Colonic mucosa (tissue), 4 donors: ENCODE results near the gene ANKHD1. TPM values are rescaled to one million over a fixed set of nuclear protein-coding genes. Genes with fewer than 3 reads are reported as not detected.
A peak's percentile ranks its signal among the peaks of the same experiment; 100 is the strongest.

Source experiments
- DNase-seq: peaks from one replicate; pipeline ENCODE4 v3.0.0-alpha.2; 2020
- H3K27ac ChIP-seq: fragments of 200-600 bp; one replicate; pipeline ENCODE4 v1.8.0; 2021
- H3K27me3 ChIP-seq: fragments of 200-600 bp; one replicate; pipeline ENCODE4 v1.8.0; 2021
- H3K36me3 ChIP-seq: fragments of 200-600 bp; one replicate; pipeline ENCODE4 v1.8.0; 2021
- H3K4me1 ChIP-seq: fragments of 200-600 bp; one replicate; pipeline ENCODE4 v1.8.0; 2021; ENCODE audit warnings: mild to moderate bottlenecking
- H3K4me3 ChIP-seq: fragments of 200-600 bp; one replicate; pipeline ENCODE4 v1.8.0; 2021
- H3K9ac ChIP-seq, 2 donors: one replicate each; pipeline ENCODE4 v1.7.0; 2013; ENCODE audit warnings: control low read depth in 2 of 2, low read depth in 2 of 2, low read length in 2 of 2
- H3K9me3 ChIP-seq: fragments of 200-600 bp; one replicate; pipeline ENCODE4 v1.8.0; 2021
- intact Hi-C: fragments of 100-400 bp; cut with DNase I; formaldehyde crosslinking; loops from one replicate; pipeline ENCODE4 v1.14.1; 2022
- total RNA-seq, 2 donors: library from RNA; stranded (reverse); fragmentation: NEBNext Ultra II Directional in 1 of 2; extraction: Animal tissue kit (Norgen Biotek cat#: 25700) in 1 of 2; gene quantifications; one replicate each; pipeline ENCODE4 v1.2.1, GENCODE V29; 2021
- TF ChIP-seq, protein P1 (sequence below): fragments of 200-600 bp; IDR thresholded peaks from one replicate; pipeline ENCODE4 v1.8.0; 2022; ENCODE audit warnings: antibody characterized with exemption, mild to moderate bottlenecking
- donor health status: healthy.
- donor health status: DM: no; HTN: no; CAD: no.
- donor health status: DM: no; HTN: no; CAD: no.

Gene ANKHD1
- total RNA-seq, 2 donors from 2014 or later: 108 to 115 TPM

DNA sequence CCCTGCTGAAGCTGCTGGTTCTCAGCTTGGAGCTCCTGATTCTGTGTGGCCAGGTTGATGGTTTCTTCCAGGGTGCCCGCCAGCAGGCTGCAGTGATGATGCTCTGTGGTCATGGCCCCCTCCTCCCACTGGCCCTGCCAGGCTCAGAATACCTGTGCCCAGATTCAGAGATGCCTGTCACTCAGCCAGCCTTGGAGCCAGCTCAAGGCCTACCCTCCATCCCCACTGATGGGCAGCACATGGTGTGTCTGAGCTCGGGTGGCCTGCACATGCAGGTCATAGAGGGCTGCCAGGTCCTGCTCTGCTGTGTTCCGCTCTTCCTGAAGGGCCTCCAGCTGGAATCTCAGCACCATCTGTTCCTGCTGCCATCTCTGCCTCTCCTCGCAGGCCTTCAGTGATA, 168.4 kb downstream of the ANKHD1 start:
- Histone ChIP-seq H3K4me1 (peaks cover 5% of the 10 kb centered on the region), H3K9ac (no peak overlapping the region), H3K27ac (peak overlapping the region; percentile 0), H3K36me3 (peaks cover 8% of the 10 kb centered on the region), H3K4me3 (no peak overlapping the region), H3K9me3 (no peaks in the 10 kb centered on the region), H3K27me3 (no peaks in the 10 kb centered on the region)
- DNase-seq: no peak
- TF ChIP-seq, protein P1, sequence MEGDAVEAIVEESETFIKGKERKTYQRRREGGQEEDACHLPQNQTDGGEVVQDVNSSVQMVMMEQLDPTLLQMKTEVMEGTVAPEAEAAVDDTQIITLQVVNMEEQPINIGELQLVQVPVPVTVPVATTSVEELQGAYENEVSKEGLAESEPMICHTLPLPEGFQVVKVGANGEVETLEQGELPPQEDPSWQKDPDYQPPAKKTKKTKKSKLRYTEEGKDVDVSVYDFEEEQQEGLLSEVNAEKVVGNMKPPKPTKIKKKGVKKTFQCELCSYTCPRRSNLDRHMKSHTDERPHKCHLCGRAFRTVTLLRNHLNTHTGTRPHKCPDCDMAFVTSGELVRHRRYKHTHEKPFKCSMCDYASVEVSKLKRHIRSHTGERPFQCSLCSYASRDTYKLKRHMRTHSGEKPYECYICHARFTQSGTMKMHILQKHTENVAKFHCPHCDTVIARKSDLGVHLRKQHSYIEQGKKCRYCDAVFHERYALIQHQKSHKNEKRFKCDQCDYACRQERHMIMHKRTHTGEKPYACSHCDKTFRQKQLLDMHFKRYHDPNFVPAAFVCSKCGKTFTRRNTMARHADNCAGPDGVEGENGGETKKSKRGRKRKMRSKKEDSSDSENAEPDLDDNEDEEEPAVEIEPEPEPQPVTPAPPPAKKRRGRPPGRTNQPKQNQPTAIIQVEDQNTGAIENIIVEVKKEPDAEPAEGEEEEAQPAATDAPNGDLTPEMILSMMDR: no peak
- intact Hi-C loops: no loop called here

DNA sequence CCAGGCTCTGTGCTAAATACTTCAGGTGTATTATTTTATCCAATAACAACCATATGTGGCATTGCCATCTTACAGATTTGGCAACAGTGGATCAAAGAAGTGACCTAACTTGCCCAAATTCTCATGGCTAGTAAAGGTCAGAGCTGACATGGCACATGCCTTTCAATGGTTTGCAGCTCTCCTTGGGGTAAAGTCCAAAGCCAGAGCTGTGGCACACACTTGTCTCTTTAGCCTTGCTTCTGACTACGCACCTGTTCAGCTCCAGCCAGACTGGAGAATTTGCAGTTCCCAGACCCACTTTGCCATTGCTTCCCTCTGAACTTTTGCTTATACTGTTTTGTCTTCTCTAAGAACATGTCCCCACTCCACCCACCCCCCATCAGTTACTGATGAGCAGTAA, 168.9 kb downstream of the ANKHD1 start:
- peaks cover 8% of the 10 kb centered on the region for H3K36me3 ChIP-seq
- no peak overlapping the region for H3K27ac ChIP-seq
- intact Hi-C loops: no loop called here

DNA sequence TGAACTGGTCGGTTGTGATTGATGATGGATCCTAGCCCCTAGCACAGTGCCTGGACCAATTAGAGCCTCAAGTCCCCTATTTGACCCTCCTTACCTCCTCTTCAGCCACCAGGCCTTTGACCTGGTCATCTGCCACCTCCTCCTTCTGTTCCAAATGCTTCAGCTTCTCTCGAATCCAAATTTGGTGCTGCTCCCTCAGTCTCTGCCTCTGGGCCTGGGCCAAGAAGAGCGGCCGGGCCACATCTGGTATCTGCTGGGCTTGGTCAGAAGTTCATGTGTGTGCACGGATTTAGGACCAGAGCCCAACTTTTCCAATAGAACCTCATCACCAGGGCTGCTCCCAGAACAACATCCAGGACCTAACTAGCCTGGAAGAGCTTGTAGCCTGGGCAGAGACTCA, 169.5 kb downstream of the ANKHD1 start:
- DNase-seq: no peak
- TF ChIP-seq, protein P1: no peak
- H3K27me3 ChIP-seq: no peaks in the 10 kb centered on the region
- H3K9me3 ChIP-seq: no peaks in the 10 kb centered on the region
- H3K4me1 ChIP-seq: no peaks in the 10 kb centered on the region
- no peak overlapping the region for H3K9ac ChIP-seq
- no peak overlapping the region for H3K27ac ChIP-seq
- intact Hi-C loops: no loop called here
- peaks cover 8% of the 10 kb centered on the region for H3K36me3 ChIP-seq
- H3K4me3 ChIP-seq: no peak overlapping the region

More for the DNA sequence above, 168.9 kb downstream of the ANKHD1 start:
- Histone ChIP-seq H3K4me3 (no peak overlapping the region), H3K9ac (no peak overlapping the region), H3K4me1 (peaks cover 4% of the 10 kb centered on the region), H3K9me3 (no peaks in the 10 kb centered on the region), H3K27me3 (no peaks in the 10 kb centered on the region)
- TF ChIP-seq, protein P1: no peak
- no peak for DNase-seq

DNA sequence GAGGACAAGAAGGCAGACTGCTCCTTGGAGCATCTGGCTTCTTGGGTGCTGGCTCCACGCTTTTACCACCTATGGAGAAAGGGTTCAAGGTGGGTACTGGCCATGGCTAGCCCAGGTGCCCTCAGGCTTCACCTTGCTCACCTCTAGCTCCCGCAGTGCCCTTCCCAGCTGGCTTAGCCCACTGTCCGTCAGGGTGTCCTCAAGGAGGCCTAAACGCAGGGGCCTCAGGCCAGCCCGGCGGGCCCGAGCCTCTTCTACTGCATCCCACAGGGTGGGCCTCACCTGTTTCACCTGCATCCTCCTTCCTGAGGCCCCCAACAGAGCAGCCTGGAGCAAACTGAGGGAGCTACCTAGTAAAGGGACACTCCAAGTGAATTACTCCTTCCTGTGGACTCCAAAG, 172.1 kb downstream of the ANKHD1 start:
- Histone ChIP-seq H3K36me3 (no peaks in the 10 kb centered on the region), H3K9ac (no peak overlapping the region), H3K27ac (no peak overlapping the region), H3K27me3 (no peaks in the 10 kb centered on the region), H3K9me3 (no peaks in the 10 kb centered on the region), H3K4me3 (no peak overlapping the region), H3K4me1 (no peaks in the 10 kb centered on the region)
- DNase-seq: no peak
- intact Hi-C loops: no loop called here
- TF ChIP-seq, protein P1: no peak

DNA sequence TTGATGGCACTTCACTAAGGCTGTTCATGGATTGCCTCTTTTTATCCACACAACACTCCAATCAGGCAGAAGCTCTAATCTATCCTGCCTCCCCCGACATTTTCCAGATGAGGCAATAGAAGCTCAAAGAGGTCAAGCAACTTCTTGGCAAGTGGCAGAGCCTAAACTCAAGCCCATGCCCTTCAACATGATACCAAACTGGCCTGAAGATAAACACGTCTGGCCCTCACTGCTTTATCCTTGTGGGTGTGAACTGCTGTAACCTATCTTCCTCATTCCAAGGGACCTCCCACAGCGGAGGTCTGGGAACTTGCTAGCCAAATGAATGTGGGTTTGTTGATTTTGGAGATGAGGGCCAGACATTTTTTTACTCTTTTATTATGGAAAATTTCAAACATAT, 172.5 kb downstream of the ANKHD1 start:
- Histone ChIP-seq H3K4me3 (no peak overlapping the region), H3K36me3 (no peaks in the 10 kb centered on the region), H3K9ac (no peak overlapping the region), H3K9me3 (no peaks in the 10 kb centered on the region), H3K27ac (no peak overlapping the region), H3K27me3 (no peaks in the 10 kb centered on the region), H3K4me1 (no peaks in the 10 kb centered on the region)
- TF ChIP-seq, protein P1: no peak
- intact Hi-C loops: no loop called here
- DNase-seq: no peak

DNA sequence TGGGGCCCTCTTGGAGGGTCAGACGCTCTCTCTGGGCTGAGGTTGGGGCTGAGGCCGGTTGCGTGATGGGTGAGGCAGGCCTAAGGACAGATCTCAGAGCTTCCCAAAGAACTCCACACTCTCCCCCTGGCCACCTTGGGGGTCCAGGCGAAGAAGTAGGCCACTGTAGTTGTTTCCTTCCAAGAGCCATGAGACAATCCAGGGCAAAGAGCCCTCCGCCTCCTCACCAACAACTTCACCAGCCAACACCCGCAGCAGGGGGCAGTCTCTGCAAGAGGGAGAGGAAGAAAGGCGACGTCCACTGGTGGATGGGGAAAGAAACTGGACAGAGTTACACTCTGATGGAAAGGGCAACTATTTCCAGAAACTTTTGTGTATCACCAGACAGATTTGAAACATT, 173.7 kb downstream of the ANKHD1 start:
- TF ChIP-seq, protein P1: peak; percentile 33
- no peak overlapping the region for H3K27ac ChIP-seq
- no peaks in the 10 kb centered on the region for H3K9me3 ChIP-seq
- no peak overlapping the region for H3K4me3 ChIP-seq
- DNase-seq: peak; percentile 73
- no peaks in the 10 kb centered on the region for H3K4me1 ChIP-seq
- H3K9ac ChIP-seq: no peak overlapping the region
- intact Hi-C loops: no loop called here
- H3K36me3 ChIP-seq: no peaks in the 10 kb centered on the region
- H3K27me3 ChIP-seq: no peaks in the 10 kb centered on the region
